ENCODE results near the gene MFF. TPM values are rescaled to one million over a fixed set of nuclear protein-coding genes. Genes with fewer than 3 reads are reported as not detected.

MFF gene
- polyA plus RNA-seq, 4 donors = 68.8 to 86.6 (median 80.9) TPM

DNA sequence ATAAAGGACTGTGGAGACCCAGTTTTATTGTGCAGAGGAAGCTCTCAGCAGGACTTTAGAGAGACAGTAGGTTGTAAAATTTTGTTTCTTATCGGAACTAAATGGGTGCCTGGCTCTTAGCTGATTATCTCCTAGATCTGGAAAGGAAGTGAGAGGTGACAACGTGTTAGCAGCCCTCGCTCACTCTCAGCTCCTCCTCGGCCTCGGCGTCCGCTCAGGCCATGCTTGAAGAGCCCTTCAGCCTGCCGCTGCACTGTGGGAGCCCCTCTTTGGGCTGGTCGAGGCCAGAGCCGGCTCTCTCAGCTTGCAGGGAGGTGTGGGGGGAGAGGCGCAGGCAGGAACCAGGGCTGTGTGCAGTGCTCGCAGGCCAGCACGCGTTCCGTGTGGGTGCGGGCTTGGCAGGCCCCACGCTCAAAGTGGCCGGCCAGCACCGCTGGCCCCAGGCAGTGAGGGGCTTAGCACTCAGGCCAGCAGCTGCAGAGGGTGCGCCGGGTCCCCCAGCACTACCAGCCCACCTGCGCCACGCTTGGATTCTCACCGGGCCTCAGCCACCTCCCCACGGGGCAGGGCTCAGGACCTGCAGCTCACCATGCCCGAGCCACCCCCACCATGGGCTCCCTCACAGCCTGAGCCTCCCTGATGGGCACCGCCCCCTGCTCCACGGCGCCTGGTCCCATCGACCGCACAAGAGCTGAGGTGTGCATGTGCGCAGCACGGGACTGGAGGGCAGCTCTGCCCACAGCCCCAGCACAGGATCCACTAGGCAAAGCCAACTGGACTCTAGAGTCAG lies 4.6 kb upstream of the MFF start:
- Histone ChIP-seq H3K27ac (ENCODE audit: low read depth in 1 of 3, low read length in 2 of 3) (no peak overlapping the region), H3K27me3 (ENCODE audit: control insufficient read depth in 3 of 3, insufficient read depth in 3 of 3, low read length in 3 of 3) (no peaks in the 10 kb centered on the region), H3K36me3 (ENCODE audit: control insufficient read depth in 3 of 3, insufficient read depth in 2 of 3, low read depth in 1 of 3, low read length in 3 of 3) (no peaks in the 10 kb centered on the region), H3K4me3 (ENCODE audit: low read depth in 1 of 3, low read length in 3 of 3) (no peak overlapping the region), H3K9me3 (ENCODE audit: control insufficient read depth in 2 of 2, insufficient read depth in 1 of 2, low read depth in 1 of 2, low read length in 1 of 2) (peaks cover 0 to 6% of the 10 kb centered on the region in 2 donors), H3K4me1 (ENCODE audit: control insufficient read depth in 3 of 3, insufficient read depth in 2 of 3, low read depth in 1 of 3, low read length in 2 of 3) (peaks cover 0 to 5% (median 0%) of the 10 kb centered on the region in 3 donors)
- no peak for FAIRE-seq
- WGBS, 3 donors = 92 to 95% (median 93%) methylated on average over 31 to 33 of the region's 33 CpGs
- DNase-seq = no peak

DNA sequence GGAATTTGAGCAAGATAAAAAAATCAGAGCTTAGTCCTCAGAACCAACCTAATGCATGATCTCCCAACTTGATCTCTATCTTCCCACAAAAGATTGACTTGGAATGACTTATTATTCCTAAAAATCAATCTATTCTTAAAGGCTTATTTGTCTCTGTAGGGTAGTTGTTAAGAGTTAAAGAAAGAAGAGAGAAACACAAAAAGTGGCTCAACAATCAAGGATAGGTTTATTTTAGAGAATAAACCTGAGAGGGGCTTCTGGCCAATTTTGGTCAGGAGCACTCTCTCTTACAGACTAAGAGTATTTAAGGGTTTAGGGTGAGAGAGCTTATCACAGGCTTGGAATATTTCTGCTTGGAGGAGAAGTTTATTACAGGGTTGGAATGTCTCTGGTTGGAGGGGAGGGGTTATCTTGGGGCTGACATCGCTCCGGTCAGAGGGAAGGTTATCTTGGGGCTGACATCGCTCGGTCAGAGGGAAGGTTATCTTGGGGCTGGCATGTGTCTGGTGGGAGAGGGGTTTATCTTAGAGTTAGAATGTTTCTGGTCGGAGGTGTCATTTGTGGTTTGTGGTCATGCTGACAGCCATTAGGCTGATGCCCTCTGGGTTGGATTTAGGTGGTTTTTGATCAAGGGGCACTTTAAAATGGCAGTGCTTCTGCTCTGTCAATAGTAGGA lies 2.4 kb upstream of the MFF start:
- DNase-seq = no peak
- Histone ChIP-seq H3K4me1 (ENCODE audit: control insufficient read depth in 3 of 3, insufficient read depth in 2 of 3, low read depth in 1 of 3, low read length in 2 of 3) (peaks cover 0 to 6% (median 5%) of the 10 kb centered on the region in 3 donors), H3K27ac (ENCODE audit: low read depth in 1 of 3, low read length in 2 of 3) (no peak overlapping the region), H3K4me3 (ENCODE audit: low read depth in 1 of 3, low read length in 3 of 3) (no peak overlapping the region), H3K27me3 (ENCODE audit: control insufficient read depth in 3 of 3, insufficient read depth in 3 of 3, low read length in 3 of 3) (no peaks in the 10 kb centered on the region), H3K9me3 (ENCODE audit: control insufficient read depth in 2 of 2, insufficient read depth in 1 of 2, low read depth in 1 of 2, low read length in 1 of 2) (peaks cover 0 to 6% of the 10 kb centered on the region in 2 donors), H3K36me3 (ENCODE audit: control insufficient read depth in 3 of 3, insufficient read depth in 2 of 3, low read depth in 1 of 3, low read length in 3 of 3) (no peaks in the 10 kb centered on the region)
- 84 to 95% (median 87%) methylated on average over 5 of the region's 5 CpGs for WGBS, 3 donors
- no peak for FAIRE-seq

DNA sequence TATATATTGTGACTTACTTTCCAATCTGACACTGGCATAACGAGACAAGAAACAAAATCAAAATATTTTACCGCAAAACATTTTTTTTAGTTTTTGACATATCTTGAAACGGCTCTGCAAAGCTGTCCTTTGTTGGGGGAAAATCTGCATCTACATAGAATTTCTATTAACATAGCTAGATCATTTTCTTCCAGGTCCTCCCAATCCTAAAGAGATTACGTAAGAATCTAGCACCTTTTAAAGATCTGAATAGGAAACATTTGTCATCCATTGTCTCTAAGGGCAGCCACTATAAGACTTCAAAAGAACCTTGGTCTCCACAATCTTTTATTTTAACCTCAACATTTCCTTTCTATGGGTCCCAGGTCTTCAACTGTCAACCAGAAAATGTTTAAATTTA lies 1.2 kb upstream of the MFF start:
- no peak for DNase-seq
- no peak overlapping the region for H3K4me3 ChIP-seq (ENCODE audit: low read depth in 1 of 3, low read length in 3 of 3)
- H3K27ac ChIP-seq (ENCODE audit: low read depth in 1 of 3, low read length in 2 of 3) = no peak overlapping the region
- H3K9me3 ChIP-seq (ENCODE audit: control insufficient read depth in 2 of 2, insufficient read depth in 1 of 2, low read depth in 1 of 2, low read length in 1 of 2) = peaks cover 0 to 6% of the 10 kb centered on the region in 2 donors
- H3K4me1 ChIP-seq (ENCODE audit: control insufficient read depth in 3 of 3, insufficient read depth in 2 of 3, low read depth in 1 of 3, low read length in 2 of 3) = peaks cover 0 to 6% (median 5%) of the 10 kb centered on the region in 3 donors
- peaks cover 2% of the 10 kb centered on the region in 3 donors for H3K36me3 ChIP-seq (ENCODE audit: control insufficient read depth in 3 of 3, insufficient read depth in 2 of 3, low read depth in 1 of 3, low read length in 3 of 3)
- no peak for FAIRE-seq
- WGBS, 3 donors = 96 to 99% (median 97%) methylated on average over 4 of the region's 4 CpGs
- H3K27me3 ChIP-seq (ENCODE audit: control insufficient read depth in 3 of 3, insufficient read depth in 3 of 3, low read length in 3 of 3) = no peaks in the 10 kb centered on the region

DNA sequence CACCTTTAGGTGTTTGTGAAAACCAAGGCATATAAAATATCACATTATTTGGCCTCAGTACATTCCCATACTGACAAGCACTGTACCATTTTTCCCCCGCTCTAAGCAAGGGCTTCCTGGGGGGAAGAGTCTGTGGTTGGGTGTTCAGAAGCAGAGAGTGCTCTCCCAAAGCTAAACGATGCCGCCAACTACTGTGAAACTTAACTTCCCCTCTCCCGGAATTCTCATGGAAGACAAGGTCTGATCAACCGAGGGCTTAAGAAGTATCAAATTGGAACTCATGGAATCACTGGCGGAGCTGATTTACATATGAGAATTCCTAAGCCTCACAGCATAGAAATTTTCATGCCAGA lies 433 bp upstream of the MFF start:
- Histone ChIP-seq H3K4me3 (ENCODE audit: low read depth in 1 of 3, low read length in 3 of 3) (peak overlapping the region in 2 of 3 donors; percentile 64 to 92), H3K36me3 (ENCODE audit: control insufficient read depth in 3 of 3, insufficient read depth in 2 of 3, low read depth in 1 of 3, low read length in 3 of 3) (peaks cover 2% of the 10 kb centered on the region in 3 donors), H3K9me3 (ENCODE audit: control insufficient read depth in 2 of 2, insufficient read depth in 1 of 2, low read depth in 1 of 2, low read length in 1 of 2) (peaks cover 0 to 6% of the 10 kb centered on the region in 2 donors), H3K27ac (ENCODE audit: low read depth in 1 of 3, low read length in 2 of 3) (peak overlapping the region; percentile 22 to 85 (median 39)), H3K27me3 (ENCODE audit: control insufficient read depth in 3 of 3, insufficient read depth in 3 of 3, low read length in 3 of 3) (no peaks in the 10 kb centered on the region), H3K4me1 (ENCODE audit: control insufficient read depth in 3 of 3, insufficient read depth in 2 of 3, low read depth in 1 of 3, low read length in 2 of 3) (peaks cover 0 to 6% (median 5%) of the 10 kb centered on the region in 3 donors)
- DNase-seq = no peak
- WGBS, 3 donors = 10 to 12% (median 10%) methylated on average over 6 of the region's 6 CpGs
- no peak for FAIRE-seq

DNA sequence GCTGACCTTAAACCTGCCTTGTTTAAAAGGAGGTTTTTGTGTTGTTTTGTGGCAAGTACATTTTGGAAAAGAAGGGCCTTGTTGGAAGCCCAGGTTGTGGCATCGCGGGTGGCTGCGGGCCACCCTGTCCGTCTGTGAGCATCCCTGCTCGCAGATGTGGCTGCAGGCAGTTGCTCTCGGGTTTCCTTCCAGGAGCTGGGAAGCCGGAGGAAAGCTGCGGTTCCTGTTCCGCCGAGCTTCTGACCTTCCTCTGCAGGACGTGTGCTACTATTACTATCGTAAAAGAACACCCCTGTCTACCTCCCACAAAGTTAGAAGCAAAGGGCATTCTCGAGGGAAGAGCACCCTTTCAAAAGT lies 766 bp downstream of the MFF start:
- Histone ChIP-seq H3K36me3 (ENCODE audit: control insufficient read depth in 3 of 3, insufficient read depth in 2 of 3, low read depth in 1 of 3, low read length in 3 of 3) (peaks cover 2 to 5% (median 2%) of the 10 kb centered on the region in 3 donors), H3K4me3 (ENCODE audit: low read depth in 1 of 3, low read length in 3 of 3) (peak overlapping the region; percentile 64 to 96 (median 92)), H3K4me1 (ENCODE audit: control insufficient read depth in 3 of 3, insufficient read depth in 2 of 3, low read depth in 1 of 3, low read length in 2 of 3) (peaks cover 0 to 6% (median 5%) of the 10 kb centered on the region in 3 donors), H3K27me3 (ENCODE audit: control insufficient read depth in 3 of 3, insufficient read depth in 3 of 3, low read length in 3 of 3) (no peaks in the 10 kb centered on the region), H3K27ac (ENCODE audit: low read depth in 1 of 3, low read length in 2 of 3) (peak overlapping the region; percentile 71 to 88 (median 85)), H3K9me3 (ENCODE audit: control insufficient read depth in 2 of 2, insufficient read depth in 1 of 2, low read depth in 1 of 2, low read length in 1 of 2) (peaks cover 0 to 6% of the 10 kb centered on the region in 2 donors)
- FAIRE-seq (no peak), DNase-seq (peak in 1 of 2 donors; percentile 55)
- 0 to 1% (median 0%) methylated on average over 13 of the region's 13 CpGs for WGBS, 3 donors

DNA sequence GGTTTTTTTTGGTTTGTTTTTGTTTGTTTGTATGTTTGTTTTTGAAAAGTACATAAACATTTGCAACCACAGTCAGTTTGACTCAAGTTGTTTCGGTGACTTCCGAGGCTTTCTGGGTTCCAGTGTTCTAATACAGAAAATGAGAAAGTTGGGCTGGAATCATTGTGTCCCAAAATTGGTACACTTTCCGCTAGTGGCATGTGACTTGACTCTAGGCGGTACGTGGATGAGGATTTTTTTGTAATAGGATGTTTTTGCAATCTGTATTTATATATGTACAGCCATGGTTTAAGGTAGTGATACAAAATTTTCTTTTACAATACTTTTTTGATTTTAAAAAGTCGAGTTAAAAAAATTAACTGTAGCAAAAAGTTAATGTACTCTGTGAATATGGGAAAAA lies 1.7 kb downstream of the MFF start:
- Histone ChIP-seq H3K4me1 (ENCODE audit: control insufficient read depth in 3 of 3, insufficient read depth in 2 of 3, low read depth in 1 of 3, low read length in 2 of 3) (peaks cover 0 to 6% (median 5%) of the 10 kb centered on the region in 3 donors), H3K36me3 (ENCODE audit: control insufficient read depth in 3 of 3, insufficient read depth in 2 of 3, low read depth in 1 of 3, low read length in 3 of 3) (peaks cover 2 to 5% (median 2%) of the 10 kb centered on the region in 3 donors), H3K27me3 (ENCODE audit: control insufficient read depth in 3 of 3, insufficient read depth in 3 of 3, low read length in 3 of 3) (no peaks in the 10 kb centered on the region), H3K4me3 (ENCODE audit: low read depth in 1 of 3, low read length in 3 of 3) (peak overlapping the region in 1 of 3 donors; percentile 64), H3K27ac (ENCODE audit: low read depth in 1 of 3, low read length in 2 of 3) (no peak overlapping the region), H3K9me3 (ENCODE audit: control insufficient read depth in 2 of 2, insufficient read depth in 1 of 2, low read depth in 1 of 2, low read length in 1 of 2) (peaks cover 0 to 6% of the 10 kb centered on the region in 2 donors)
- 91 to 92% (median 91%) methylated on average over 6 of the region's 6 CpGs for WGBS, 3 donors
- no peak for DNase-seq
- no peak for FAIRE-seq

DNA sequence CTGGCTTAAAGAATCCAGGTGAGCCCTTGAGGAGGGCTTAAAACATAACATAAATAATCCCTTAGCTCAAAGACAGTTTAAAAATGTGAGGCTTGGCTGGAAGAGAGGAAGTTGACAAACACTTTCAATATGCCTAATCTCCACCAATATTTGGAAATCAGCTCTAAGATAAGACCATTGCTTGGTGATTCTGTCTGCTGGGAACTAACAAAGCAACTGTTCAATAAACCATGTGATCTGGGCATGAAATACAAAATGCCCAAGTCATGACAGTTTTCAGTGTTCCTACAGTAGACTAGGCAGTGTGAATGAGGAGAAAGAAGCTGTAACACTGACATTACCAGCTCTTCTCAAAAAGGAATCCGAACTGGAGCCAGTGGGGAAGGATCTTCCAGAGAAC lies 10.7 kb downstream of the MFF start:
- no peak for FAIRE-seq
- H3K36me3 ChIP-seq (ENCODE audit: control insufficient read depth in 3 of 3, insufficient read depth in 2 of 3, low read depth in 1 of 3, low read length in 3 of 3) = peaks cover 3 to 20% (median 4%) of the 10 kb centered on the region in 3 donors
- no peaks in the 10 kb centered on the region for H3K27me3 ChIP-seq (ENCODE audit: control insufficient read depth in 3 of 3, insufficient read depth in 3 of 3, low read length in 3 of 3)
- H3K27ac ChIP-seq (ENCODE audit: low read depth in 1 of 3, low read length in 2 of 3) = no peak overlapping the region
- H3K4me1 ChIP-seq (ENCODE audit: control insufficient read depth in 3 of 3, insufficient read depth in 2 of 3, low read depth in 1 of 3, low read length in 2 of 3) = peaks cover 0 to 3% (median 0%) of the 10 kb centered on the region in 3 donors
- DNase-seq = no peak
- H3K4me3 ChIP-seq (ENCODE audit: low read depth in 1 of 3, low read length in 3 of 3) = no peak overlapping the region
- 85 to 96% (median 88%) methylated on average over 1 of the region's 1 CpG for WGBS, 3 donors
- no peaks in the 10 kb centered on the region for H3K9me3 ChIP-seq (ENCODE audit: control insufficient read depth in 2 of 2, insufficient read depth in 1 of 2, low read depth in 1 of 2, low read length in 1 of 2)

DNA sequence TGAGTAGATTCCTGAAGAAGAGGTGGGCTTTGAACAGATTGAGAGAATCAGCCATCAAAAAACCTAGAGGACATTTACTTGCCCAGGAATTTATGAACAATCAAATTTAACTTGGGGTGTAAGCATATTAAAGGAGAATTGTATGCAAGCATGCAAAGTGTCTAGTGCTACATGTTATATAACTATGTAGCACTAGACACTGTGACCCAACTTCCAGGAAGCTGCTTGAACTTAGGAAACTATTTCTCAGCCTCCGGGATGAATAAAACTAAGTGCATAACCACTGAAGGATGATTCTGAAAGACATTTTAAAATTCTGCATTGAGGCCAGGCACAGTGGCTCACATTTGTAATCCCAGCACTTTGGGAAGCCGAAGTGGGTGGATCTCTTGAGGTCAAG lies 12.4 kb downstream of the MFF start:
- Histone ChIP-seq H3K4me1 (ENCODE audit: control insufficient read depth in 3 of 3, insufficient read depth in 2 of 3, low read depth in 1 of 3, low read length in 2 of 3) (peaks cover 0 to 3% (median 0%) of the 10 kb centered on the region in 3 donors), H3K4me3 (ENCODE audit: low read depth in 1 of 3, low read length in 3 of 3) (no peak overlapping the region), H3K27ac (ENCODE audit: low read depth in 1 of 3, low read length in 2 of 3) (no peak overlapping the region), H3K27me3 (ENCODE audit: control insufficient read depth in 3 of 3, insufficient read depth in 3 of 3, low read length in 3 of 3) (no peaks in the 10 kb centered on the region), H3K9me3 (ENCODE audit: control insufficient read depth in 2 of 2, insufficient read depth in 1 of 2, low read depth in 1 of 2, low read length in 1 of 2) (no peaks in the 10 kb centered on the region), H3K36me3 (ENCODE audit: control insufficient read depth in 3 of 3, insufficient read depth in 2 of 3, low read depth in 1 of 3, low read length in 3 of 3) (peaks cover 3 to 20% (median 4%) of the 10 kb centered on the region in 3 donors)
- FAIRE-seq = no peak
- DNase-seq = no peak
- 95 to 99% (median 98%) methylated on average over 2 of the region's 2 CpGs for WGBS, 3 donors

Measured in small intestine (tissue), 7 donors.